HG03520 (cell line): ENCODE results near the gene PPA2.
A peak's percentile ranks its signal among the peaks of the same experiment; 100 is the strongest.

Experiments used
- ATAC-seq: cut with Tn5 transposase; IDR thresholded peaks from one replicate; pipeline ENCODE4 v1.9.1; 2021; ENCODE audit warnings: mild to moderate bottlenecking, moderate library complexity; ENCODE audit not compliant: unreplicated experiment

The PPA2 gene

DNA sequence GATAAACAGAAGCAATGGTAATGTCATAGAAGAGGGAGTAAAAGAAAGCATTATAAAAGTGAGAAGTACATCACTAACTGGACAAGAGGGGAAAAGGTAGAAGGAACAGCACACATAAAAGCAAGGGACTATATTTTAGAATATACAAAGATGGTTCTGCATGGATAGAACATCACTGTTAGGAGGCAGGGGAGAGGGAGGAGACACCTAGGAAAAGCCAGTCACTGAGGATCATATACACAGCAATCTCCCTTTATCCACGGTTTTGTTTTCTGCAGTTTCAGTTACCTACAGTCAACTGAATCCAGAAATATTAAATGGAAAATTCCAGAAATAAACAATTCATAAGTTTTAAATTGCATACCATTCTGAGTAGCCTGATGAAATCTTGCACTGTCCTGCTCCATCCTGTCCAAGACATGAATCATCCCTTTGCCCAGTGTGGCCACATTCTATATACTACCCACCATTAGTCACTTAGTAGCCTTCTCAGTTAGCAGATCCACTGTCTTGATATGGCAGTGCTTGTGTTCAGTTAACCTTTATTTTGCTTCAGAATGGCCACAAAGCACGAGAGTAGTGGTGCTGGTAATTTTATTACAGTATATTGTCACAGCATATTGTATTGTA, 74.2 kb downstream of the PPA2 start:
- no peak for ATAC-seq

DNA sequence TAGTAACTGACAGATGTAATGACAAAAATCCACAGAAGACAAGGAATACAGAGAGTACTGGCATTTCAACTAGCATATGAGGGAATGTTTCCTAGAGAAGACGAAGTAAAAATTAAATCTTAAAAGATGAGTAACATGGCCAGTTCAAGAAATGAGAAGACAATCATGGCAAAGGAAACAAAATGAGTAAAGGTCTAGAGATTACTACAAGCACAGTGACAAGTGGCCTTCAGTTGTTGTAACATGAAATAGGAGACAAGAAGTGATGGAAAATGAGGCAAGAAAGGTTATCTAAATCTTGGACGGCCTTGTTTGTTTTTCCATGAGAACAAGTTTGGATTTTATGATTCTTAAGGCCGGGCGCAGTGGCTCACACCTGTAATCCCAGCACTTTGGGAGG, 81.0 kb downstream of the PPA2 start:
- no peak for ATAC-seq

DNA sequence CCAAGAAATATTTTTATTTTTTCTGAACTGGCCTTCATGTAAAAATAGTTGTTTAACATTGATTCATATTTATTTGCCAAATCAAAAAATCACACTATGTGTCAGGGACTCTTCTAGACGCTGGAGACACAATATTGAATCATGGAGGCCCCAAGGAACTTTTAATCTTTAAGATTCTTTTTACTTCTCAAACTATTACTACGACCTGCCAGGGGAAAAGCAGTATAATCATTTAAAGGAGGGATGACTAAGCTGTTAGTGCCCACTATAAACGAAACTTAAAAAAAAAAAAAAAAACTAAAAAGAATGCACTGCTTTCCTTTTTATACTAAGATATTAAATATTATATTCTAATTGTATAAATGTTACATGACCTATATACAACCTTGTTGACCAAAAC, 84.7 kb downstream of the PPA2 start:
- no peak for ATAC-seq

DNA sequence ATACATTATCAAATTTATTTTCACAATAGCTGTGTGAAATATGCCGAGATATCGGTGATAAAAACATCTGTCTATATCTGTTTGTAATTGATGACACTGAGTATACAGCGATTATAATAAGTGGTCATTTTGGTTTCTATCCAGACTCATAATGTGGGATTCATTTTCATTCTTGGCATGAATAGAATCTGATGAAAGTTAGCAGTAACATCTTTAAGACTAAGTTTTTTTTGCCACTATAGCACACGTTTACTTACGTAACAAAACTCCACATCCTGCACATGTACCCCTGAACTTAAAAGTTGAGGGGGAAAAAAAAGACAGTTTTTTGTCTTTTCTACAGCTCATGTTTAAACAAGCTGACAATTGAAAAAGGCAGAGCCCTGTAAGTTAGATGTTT, 86.4 kb downstream of the PPA2 start:
- no peak for ATAC-seq

DNA sequence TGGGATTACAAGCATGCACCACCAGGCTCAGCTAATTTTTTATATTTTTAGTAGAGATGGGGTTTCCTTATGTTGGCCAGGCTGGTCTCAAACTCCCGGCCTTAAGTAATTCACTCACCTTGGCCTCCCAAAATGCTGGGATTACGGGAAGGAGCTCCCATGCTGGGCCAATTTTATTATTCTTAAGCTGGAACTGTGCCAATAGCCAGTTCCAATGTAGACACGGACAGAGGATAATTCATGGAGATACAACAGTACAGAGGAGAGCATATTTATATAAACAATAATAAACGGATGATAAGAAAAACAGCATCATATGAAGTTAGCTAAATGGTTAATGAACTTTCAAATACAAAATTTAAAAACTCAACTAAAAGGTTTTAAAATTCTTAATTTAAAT, 87.8 kb downstream of the PPA2 start:
- no peak for ATAC-seq

DNA sequence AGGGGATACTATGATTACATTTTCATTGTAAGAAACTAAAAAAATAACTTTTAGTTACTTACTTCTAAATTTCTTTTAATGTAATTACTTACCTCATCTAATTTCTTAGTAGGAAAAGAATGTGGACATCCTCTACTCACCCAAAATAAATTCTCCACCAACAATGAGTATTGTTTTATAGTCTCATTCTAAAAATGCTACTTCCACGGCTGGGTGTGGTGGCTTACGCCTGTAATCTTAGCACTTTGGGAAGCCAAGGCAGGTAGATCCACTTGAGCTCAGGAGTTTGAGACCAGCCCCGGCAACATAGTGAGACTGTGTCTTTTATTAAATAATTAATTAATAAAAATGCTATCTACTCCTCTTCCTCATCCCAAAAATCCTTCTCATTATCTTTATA, 99.8 kb downstream of the PPA2 start:
- no peak for ATAC-seq

DNA sequence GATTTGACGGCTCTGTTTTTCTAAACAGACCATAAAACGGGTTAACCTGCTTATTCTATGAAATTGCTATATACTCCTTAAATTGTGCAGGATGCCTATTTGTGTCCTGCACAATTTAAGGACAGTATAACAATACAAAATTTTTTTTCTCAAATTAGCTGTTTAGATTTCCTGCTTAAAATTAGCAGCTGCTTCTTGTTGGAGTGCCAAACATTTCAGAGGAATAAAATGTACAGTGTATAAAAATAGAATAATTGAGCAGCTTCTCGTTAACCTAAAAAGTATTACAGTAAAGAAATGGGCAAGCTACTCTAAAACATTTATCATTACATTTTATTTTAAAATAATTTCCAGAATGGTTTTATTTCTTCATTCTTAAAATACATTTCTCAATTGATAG, 100.5 kb downstream of the PPA2 start:
- no peak for ATAC-seq

DNA sequence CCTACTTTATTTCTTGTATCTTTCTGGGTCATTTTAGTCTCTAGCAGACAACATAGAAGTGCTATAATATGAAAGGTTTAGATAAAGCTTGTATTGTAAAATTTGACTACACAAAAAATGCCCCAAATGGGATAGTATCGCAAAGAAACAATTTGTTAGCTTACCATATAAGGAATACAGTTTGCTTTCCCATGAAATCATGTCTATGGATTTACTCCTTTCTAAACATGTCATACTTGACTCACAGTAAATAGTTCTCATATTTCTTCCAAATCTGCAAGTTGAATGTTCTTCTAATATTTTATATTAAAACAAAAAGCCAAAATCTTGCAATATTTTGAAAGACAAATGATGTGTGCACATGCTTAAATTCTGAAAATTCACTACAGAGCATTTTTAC, 103.9 kb downstream of the PPA2 start:
- no peak for ATAC-seq

DNA sequence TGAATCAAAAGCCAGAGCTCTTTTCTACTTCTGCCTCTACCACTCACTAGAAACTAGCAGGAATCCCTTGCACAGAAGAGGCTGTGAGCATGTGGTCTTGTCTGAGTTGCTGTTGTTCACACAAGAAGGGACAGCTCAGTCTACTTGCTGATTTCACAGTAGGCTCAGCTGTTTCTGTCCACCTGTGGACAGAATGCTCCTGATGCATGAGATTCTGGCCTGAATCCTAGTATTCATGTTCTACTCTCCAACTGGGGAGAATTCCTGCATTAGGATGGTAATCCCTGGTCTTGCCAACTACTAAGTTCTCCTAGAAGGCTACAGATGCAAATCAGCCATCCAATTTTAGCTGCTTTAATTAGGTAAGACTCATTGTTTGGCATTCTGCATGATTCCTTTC, 112.8 kb downstream of the PPA2 start:
- no peak for ATAC-seq

DNA sequence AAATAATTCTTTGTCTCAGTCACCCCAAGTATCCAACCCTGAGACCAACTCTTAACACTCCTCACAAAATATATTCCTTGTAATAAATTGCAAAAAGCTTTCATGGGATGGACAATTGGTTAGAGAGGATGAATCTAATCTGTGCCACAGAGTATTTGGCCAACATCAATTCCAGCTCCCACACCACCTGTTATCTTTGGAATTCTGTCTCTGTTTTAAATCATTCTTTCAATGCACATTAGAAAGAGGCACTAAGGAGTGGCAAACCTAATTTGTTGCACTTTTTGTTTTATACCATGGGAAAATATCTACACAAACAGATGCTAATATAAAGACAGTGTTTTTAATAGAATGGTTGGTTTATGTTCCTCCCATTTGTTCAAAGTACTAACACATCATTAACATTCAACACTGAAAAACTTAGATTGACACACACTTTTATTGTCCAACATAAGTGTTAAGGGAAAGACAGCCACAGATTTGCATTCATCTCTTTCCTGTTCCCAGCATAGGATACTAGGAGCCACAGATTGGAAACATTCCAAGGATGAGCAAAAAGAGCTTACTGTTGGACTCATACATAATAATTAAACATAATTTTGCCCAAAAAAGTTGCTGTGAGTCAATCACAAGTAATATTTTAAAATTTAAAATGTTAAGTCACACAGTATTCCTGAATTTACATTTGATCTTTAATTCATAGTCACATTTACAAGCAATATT, 116.4 kb downstream of the PPA2 start:
- ATAC-seq: no peak

DNA sequence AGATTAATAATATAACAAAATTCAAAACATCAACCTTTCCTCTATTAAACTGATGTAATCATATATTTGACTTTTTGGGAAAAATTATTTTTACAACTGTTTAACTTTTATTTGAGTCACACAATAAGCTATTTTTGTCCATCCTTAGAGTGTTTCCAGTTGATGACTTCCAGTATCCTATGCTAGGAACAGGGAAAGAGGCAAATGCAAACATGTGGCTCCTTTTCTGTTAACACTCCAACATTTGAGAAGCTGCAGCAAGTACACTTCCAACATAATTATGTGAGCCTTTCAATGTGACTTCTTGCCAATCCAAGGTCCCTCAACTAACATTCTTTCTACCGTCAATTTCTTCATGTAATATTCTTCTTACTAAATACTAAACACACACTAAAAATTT, 117.7 kb downstream of the PPA2 start:
- no peak for ATAC-seq

DNA sequence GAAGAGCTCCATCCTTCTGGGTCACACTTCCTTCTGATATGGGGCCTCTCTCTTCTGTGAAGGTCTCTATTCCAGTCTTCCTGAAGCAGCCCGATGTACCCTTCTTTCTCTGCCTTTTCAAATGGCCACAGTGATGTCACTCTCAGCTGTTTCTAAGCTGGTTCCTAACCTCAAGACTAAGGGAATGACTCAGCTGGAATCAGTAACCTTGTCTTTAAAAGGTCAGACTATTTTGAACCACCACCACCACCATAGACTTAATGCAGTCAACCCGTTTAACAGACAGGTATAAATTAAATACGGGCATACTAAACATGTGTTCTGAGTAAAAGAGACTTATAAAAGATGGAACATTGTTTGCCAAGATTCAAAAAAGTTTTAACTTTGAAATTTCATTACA, 121.0 kb downstream of the PPA2 start:
- ATAC-seq: peak; percentile 91

DNA sequence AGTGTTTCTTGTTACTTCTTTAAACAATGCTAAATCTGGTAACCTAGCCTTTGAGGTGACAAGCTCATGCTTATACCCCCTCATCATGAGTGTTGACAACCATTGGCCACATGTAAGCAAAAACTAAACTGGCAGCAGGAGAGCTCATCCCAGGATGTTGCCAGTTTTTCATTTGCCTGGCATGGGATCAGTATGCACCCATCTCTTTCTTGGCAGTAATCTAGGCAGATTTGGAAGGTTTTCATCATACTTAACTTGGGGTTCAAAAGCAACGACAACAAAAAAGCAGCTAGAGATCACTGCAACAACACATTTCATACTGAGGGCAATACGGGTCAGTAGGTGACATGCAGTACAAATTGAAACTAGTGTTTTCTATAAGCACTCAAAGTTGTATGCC, 122.0 kb downstream of the PPA2 start:
- ATAC-seq: no peak

DNA sequence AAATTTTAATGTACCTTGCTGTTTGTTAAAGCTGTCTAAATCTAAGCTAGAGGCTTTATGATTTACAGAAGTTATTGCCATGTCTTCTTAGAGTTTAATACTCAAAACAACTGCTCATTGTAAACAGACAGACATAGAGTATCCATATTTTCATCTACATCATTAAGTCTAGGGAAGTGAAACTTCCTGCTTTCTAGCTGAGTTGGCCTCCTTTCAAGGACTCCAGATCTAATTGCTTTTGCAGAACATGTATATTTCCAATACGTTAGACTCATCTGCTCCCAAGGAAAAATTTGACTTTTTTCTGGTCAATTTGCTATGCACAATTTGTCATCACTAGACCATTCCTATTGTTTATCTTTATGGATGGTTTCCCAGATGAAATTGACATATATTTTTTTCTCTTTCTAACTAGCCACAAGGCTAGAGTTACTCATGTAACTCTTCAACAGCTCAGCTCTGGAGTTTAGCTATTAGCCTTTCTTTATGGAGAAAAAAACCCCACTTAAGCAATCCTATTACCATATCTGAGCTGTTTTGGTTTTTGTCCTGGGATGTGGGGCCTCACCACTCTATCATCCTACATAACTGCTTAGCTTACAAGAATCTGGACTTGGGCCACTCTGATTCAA, 122.9 kb downstream of the PPA2 start:
- ATAC-seq: no peak

DNA sequence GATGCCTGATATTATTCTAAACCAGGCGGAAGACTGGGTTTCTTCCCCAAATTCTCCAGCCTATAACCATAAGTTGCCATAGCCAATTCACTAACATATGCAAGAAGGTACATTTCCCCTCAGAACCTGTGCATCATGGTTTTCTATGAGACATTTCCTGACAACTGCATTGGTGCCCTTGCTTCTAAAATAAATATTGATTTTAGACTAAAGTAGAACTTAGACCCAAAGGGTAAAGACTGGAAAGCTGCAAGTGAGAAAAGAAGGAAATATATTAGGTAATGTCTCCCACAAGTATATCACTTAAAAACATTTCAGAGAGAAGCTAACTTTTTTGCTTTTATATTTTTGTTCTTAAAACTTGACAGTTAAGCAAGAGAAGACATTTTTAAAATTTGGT, 125.1 kb downstream of the PPA2 start:
- no peak for ATAC-seq

DNA sequence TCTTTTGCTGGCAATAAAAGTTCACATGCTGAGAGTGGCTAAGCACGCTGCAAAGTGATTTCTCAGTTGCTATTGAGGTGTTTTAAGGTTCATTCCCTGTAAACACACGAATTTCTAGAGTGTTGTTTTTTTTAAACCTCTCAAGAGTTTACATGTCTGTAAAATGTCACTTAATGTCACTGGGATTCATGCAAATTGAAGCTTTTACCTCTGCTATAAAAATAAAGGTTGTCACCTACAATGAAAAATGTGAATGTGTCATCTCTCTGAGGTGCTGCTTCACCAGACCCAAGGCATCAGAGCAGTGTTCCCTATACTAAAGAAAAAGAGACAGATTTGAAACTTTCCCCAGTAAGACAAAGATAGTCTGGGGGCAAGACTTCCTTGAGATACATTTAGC, 127.0 kb downstream of the PPA2 start:
- no peak for ATAC-seq

DNA sequence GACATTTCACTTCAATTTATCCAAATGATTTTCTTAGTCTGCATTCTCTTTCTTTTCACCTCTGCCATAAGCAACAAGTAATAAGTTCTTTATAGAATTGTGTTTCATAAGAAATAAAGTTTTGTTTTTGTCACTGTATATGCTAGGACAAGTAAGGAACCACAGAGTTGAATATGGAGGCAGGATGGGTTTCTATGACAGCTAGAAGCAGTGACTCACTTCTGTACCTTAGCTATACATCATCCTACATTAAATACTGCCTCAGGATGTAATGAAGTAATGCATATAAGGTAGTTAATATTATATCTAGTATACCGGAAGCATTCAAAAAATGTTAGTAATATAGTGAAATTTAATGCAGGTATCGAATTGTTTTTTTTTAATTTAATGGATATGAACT, 128.0 kb downstream of the PPA2 start:
- ATAC-seq: no peak

DNA sequence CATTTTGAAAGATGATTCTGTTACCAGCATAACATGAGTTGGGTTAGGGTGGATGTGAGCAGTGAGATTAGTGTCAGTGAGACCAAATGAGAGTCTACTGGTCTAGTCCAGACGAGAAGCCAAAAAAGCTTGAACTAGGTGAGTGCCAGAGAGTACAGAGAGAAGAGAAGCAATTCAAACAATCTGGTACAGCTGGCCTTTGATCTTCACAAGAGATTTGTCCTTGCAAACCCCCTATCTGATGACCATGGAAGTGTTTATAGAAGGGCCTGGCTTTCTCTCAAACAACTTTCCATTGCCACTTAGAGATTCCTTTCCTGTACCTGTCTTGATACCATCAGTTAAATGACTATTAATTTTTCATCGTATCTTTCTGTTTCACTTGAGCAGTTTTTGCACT, 128.5 kb downstream of the PPA2 start:
- ATAC-seq: no peak

DNA sequence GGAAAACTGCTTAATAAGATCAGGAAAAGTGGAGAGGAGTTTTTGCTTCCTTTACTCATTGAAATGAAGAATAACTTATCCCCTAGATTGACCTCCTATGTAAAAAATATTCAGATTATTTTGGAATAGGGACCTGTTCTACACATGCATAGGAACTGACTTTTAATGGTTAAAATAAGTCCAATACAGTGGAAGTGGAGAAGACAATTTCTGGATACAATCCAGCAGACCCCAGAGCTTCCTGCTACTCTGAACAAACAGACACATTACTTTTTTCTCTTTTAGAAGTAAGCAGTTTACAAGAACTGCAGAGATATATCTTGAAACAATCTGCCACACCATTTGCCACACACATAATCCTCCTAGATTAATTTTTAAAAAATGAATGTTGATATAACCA, 129.7 kb downstream of the PPA2 start:
- no peak for ATAC-seq

DNA sequence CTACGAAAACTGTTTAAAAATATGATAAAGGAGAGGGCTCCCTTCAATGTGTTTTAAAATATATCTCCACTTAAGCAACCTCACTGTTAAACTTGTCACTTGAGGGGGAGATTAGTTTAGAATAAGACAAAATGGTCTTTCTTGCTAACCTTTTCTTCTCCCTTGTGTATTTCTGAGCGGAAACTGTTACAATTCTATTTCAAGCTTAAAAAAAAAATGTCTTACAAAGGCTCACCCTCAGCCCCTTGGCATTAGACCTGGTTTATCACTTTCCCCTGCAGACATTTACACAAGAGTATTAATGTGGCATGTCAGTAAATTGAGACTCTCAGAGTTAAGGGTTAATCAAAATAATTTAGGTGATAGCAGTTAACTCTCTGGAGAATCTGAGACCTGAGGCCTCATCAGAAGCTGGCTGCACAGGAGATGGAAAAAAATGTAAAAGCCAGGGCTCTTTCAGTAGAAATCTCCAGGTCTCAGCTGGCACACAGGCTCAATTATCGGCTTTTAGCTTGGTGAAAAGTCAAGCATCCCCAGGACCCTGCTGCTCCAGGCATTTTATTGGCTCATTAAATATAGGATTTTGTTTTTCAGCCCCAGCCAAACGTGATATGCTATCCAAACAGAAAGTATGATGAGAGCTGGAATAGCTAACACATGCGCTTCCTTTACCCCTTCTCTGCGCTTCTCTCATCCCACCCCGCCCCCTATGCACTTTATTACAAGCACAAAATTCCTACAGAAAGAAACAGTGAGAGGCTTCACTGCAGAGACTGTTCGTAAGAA, 130.5 kb downstream of the PPA2 start:
- ATAC-seq: no peak

DNA sequence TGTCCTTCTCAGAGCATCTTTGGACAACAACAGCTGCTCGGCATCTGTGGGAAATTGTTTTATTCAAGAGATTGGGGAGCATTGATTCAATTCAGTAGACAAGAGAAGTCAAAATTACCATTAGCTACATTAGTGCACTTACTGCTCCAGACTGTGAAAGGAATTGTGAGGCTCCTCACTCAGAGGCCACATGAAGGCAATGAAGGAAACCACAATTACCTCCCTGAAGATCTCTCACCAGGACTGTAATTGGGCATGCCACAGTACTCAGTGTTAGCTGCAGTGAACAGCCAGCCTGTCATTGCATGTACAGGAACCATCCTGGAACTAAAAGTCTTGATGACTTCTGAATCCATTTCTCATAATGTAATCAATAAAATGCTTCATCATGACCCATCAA, 144.8 kb downstream of the PPA2 start:
- no peak for ATAC-seq

DNA sequence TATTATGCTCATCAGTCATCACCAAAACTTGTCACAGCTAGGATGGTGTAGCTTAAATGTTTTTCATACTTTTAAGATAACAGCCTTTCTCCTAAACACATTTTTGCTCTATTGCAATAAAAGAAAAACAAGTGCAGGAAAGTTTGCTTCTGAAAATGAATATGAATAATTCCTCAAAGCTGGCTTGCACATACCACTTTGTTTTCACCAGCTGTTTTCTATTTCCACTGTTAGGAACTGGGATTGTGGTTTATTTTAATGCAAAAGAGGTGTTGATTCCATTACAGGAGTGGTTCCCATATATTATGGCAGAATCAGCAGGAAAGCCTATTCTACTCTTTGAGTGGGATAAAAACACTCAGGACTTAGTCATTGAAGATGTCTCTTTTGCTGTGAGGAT, 145.9 kb downstream of the PPA2 start:
- ATAC-seq: no peak
